HepG2 (cell line): ENCODE data around the gene ARL3. TPM values are rescaled to one million over a fixed set of nuclear protein-coding genes. Genes with fewer than 3 reads are reported as not detected.
"Not testable (repeated sequence)": the region's sequence is repeated elsewhere in the genome, so short reads cannot be mapped to it uniquely, and the experiment has no call there.

ENCODE experiments used
- ATAC-seq: fragments of 200-7000 bp; cut with Tn5 transposase; 3 replicates; pipeline ENCODE4 v1.9.1; 2020; ENCODE audit warnings: mild to moderate bottlenecking, moderate library complexity
- BruUV-seq: library from RNA; stranded (reverse); fragments of 400-500 nt; replicated peaks from 2 replicates; lab custom pipeline; 2021; lab: Mats Ljungman, UMichigan
- CTCF ChIA-PET: fragments of 300-600 bp; formaldehyde crosslinking; extraction: SDS; loops from one replicate; lab custom pipeline; 2021; ENCODE audit warnings: low total read pairs, inconsistent platforms, low intra/inter-chr PET ratio; lab: Yijun Ruan, JAX
- POLR2A ChIA-PET: fragments of 350-600 bp; sonication (Branson Sonifier 250); formaldehyde crosslinking; loops from one replicate; lab custom pipeline; 2020; ENCODE audit warnings: antibody characterized with exemption, inconsistent platforms; lab: Yijun Ruan, JAX
- DNase-seq: peaks from one replicate; pipeline ENCODE4 v3.0.0-alpha.2; 2015; ENCODE audit warnings: low spot score
- FAIRE-seq: peaks from 3 replicates; lab custom pipeline; 2011; peaks lifted over from hg19 to GRCh38; lab: Jason Lieb, UNC
- H2AFZ ChIP-seq: one replicate; pipeline ENCODE4 v1.6.1; 2011; ENCODE audit warnings: low read length, inconsistent platforms
- H3K27ac ChIP-seq: fragments of 300-600 bp; 3 replicates; pipeline ENCODE4 v1.8.0; 2011; ENCODE audit warnings: mixed run types, mild to moderate bottlenecking, mixed read lengths, low read length, inconsistent platforms; ENCODE audit not compliant: insufficient read depth; ENCODE audit errors: extremely low read length
- H3K27me3 ChIP-seq, 2 experiments: fragments of 200-600 bp in 1 of 2; 2 replicates in 1 of 2; 3 replicates in 1 of 2; pipeline versions ENCODE4 v1.6.0 to v1.8.0; 2011; ENCODE audit warnings: low read length in 2 of 2, mild to moderate bottlenecking in 2 of 2, moderate library complexity in 2 of 2, inconsistent platforms in 1 of 2; ENCODE audit not compliant: insufficient read depth in 2 of 2, control insufficient read depth in 1 of 2
- H3K36me3 ChIP-seq, 2 experiments: fragments of 200-600 bp in 1 of 2; replicated peaks in 1 of 2; 2 replicates in 1 of 2; 3 replicates in 1 of 2; pipeline versions ENCODE4 v1.5.1 to v1.8.0; 2011; ENCODE audit warnings: low read length in 2 of 2, inconsistent platforms in 1 of 2; ENCODE audit not compliant: insufficient read depth in 2 of 2, control insufficient read depth in 1 of 2
- H3K4me1 ChIP-seq: 2 replicates; pipeline ENCODE4 v1.5.1; 2012; ENCODE audit warnings: low read length, inconsistent platforms; ENCODE audit not compliant: insufficient read depth
- H3K4me2 ChIP-seq: 2 replicates; pipeline ENCODE4 v1.6.0; 2011; ENCODE audit warnings: low read depth, low read length, inconsistent platforms
- H3K4me3 ChIP-seq, 3 experiments: fragments of 200-600 bp in 1 of 3; sonication (generic), shearing (Covaris generic) in 1 of 3; replicated peaks in 1 of 3; 2 replicates each; pipeline ENCODE4 v1.5.1; 2011 to 2016; ENCODE audit warnings: low read length in 3 of 3, inconsistent platforms in 2 of 3, low read depth in 2 of 3, mild to moderate bottlenecking in 2 of 3, control low read depth in 1 of 3, mixed read lengths in 1 of 3; ENCODE audit not compliant: insufficient read depth in 1 of 3
- H3K79me2 ChIP-seq: one replicate; pipeline ENCODE4 v1.6.1; 2011; ENCODE audit warnings: low read length, inconsistent platforms; ENCODE audit not compliant: insufficient read depth
- H3K9ac ChIP-seq: 2 replicates; pipeline ENCODE4 v1.6.0; 2011; ENCODE audit warnings: mild to moderate bottlenecking, low read depth, low read length, inconsistent platforms; ENCODE audit not compliant: insufficient read depth
- H3K9me3 ChIP-seq: 2 replicates; pipeline ENCODE4 v1.5.1; 2012; ENCODE audit warnings: mild to moderate bottlenecking, low read length
- H4K20me1 ChIP-seq: 2 replicates; pipeline ENCODE4 v1.6.0; 2011; ENCODE audit warnings: inconsistent platforms, mild to moderate bottlenecking, low read length, moderate library complexity; ENCODE audit not compliant: insufficient read depth
- POLR2G ChIP-seq: fragments of 200-400 bp; formaldehyde crosslinking; IDR thresholded peaks from 2 replicates; pipeline ENCODE4 v1.6.1; 2018; ENCODE audit warnings: mild to moderate bottlenecking, low read depth, low read length, moderate library complexity
- ZNF678 ChIP-seq: sonication (generic); formaldehyde crosslinking; IDR thresholded peaks from 2 replicates; pipeline ENCODE4 v1.4.0; 2020; ENCODE audit warnings: mild to moderate bottlenecking, missing genetic modification reagents
- WGBS: methylation state at CpG from one replicate; pipeline ENCODE4 v1.1.6; 2017; ENCODE audit warnings: low lambda C conversion rate; 5-methylcytosine and 5-hydroxymethylcytosine counted together
- in situ Hi-C: cut with HindIII; loops from 2 replicates; pipeline ENCODE4 v1.10.0; 2017; ENCODE audit warnings: low pct_unique_long_range_greater_than_20kb; ENCODE audit not compliant: extremely low pct_ligation_motif_present
- intact Hi-C: fragments of 100-400 bp; cut with micrococcal nuclease; formaldehyde crosslinking; loops from one replicate; pipeline ENCODE4 v1.10.0; 2022; ENCODE audit not compliant: unreplicated experiment
- polyA plus RNA-seq, 8 experiments: library from polyadenylated mRNA; depleted of rRNA in 3 of 8; stranded (reverse) in 7 of 8; unstranded in 1 of 8; fragments of >200 nt; fragmentation: Illumina TruSeq in 4 of 8; extraction: Trizol in 4 of 8; gene quantifications; 2 replicates each; pipeline versions ENCODE4 v1.2.1 to v1.2.3, GENCODE V29; 2011 to 2016; ENCODE audit warnings: low read depth in 4 of 8, missing spikeins in 1 of 8, mixed read lengths in 1 of 8; ENCODE audit not compliant: insufficient read depth in 1 of 8
- total RNA-seq, 5 experiments: library from RNA; depleted of rRNA; stranded (reverse); fragments of >200 nt; fragmentation: Illumina TruSeq; extraction: Trizol; gene quantifications; 2 replicates each; pipeline ENCODE4 v1.2.3, GENCODE V29; 2016; ENCODE audit warnings: low read depth in 1 of 5

ARL3 gene
- total and polyA plus RNA-seq, 2 of the 13 experiments (the other 11 are each of a cell fraction or from before 2014, with no cell fraction given), result 5.2 to 6.6 TPM

DNA sequence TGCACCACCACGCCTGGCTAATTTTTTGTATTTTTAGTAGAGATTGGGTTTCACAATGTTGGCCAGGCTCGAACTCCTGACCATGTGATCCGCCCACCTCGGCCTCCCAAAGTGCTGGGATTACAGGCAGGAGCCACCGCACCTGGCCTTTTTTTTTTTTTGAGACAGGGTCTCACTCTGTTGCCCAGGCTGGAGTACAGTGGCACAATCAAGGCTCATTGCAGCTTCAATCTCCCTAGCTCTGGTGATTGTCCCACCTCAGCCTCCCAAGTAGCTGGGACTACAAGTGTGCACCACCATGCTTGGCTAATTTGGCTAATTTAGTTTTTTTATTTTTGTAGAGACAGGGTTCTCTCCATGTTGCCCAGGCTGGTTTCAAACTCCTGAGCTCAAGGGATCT, 28.1 kb upstream of the ARL3 start:
- H3K4me3 ChIP-seq, H3K4me2 ChIP-seq, ATAC-seq, H3K36me3 ChIP-seq, BruUV-seq, H3K9ac ChIP-seq, H3K27me3 ChIP-seq, H4K20me1 ChIP-seq, FAIRE-seq, DNase-seq, H3K27ac ChIP-seq, CTCF ChIA-PET, H3K9me3 ChIP-seq, H2AFZ ChIP-seq: not testable (repeated sequence)
- Histone ChIP-seq H3K79me2 (peaks cover 22% of the 10 kb centered on the region), H3K4me1 (peaks cover 35% of the 10 kb centered on the region)
- 98% methylated on average over 5 of the region's 5 CpGs for WGBS
- in situ Hi-C loops (loop anchor here (10.0 to 25.0 kb wide), 2 partner anchors 72 to 320 kb away; no protein-coding TSS in a partner anchor), intact Hi-C loops (loop anchor here (2.0 to 5.0 kb wide), 3 partner anchors 28 to 72 kb away; partner anchors contain the start of genes ARL3 and SFXN2)
- POLR2A ChIA-PET, result interaction anchor here (1.5 to 3.0 kb wide), 3 partner anchors 28 to 82 kb away, joined by 4 to 25 read pairs (median 12); partner anchors contain the start of genes ARL3 and SFXN2

DNA sequence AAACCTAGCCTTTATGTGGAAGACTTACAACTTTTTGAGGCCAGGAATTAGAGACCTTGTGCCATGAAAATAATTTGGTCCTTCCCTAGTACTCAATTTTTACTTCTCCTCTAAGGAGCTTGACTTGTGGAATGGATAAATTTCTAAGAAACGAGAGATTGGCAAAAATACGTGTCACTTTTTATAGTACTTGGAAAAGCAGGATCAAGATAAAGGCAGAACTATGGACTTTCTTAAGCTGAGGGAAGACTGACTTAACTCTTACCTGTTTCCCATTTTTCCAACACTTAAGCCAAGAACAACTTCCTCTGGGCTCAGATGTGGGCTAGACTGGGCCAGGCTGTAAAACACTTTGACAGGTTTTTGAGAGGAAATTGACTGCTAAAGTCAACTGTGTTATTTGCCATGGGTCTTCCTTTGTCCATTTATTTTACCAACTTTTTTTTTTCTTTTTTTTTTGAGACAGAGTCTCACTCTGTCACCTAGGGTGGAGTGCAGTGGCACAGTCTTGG, 27.6 kb upstream of the ARL3 start:
- peaks cover 0 to 4% of the 10 kb centered on the region in 2 experiments; a peak in 1 of 5 replicates for H3K36me3 ChIP-seq
- H3K4me3 ChIP-seq, result no peak overlapping the region
- no TSS peak for BruUV-seq
- no peak overlapping the region for H2AFZ ChIP-seq
- H4K20me1 ChIP-seq, result no peaks in the 10 kb centered on the region
- H3K27me3 ChIP-seq, result no peaks in the 10 kb centered on the region; a peak in 1 of 5 replicates
- no peak overlapping the region for H3K9ac ChIP-seq
- FAIRE-seq (no peak), ATAC-seq (no peak), DNase-seq (no peak)
- in situ Hi-C loops (loop anchor here (10.0 to 25.0 kb wide), 2 partner anchors 73 to 321 kb away; no protein-coding TSS in a partner anchor), intact Hi-C loops (loop anchor here (2.0 to 5.0 kb wide), 3 partner anchors 27 to 73 kb away; partner anchors contain the start of genes ARL3 and SFXN2)
- H3K27ac ChIP-seq, result no peak overlapping the region
- no peak overlapping the region for H3K4me2 ChIP-seq
- peaks cover 22% of the 10 kb centered on the region for H3K79me2 ChIP-seq
- POLR2A ChIA-PET, result interaction anchor here (1.4 to 1.5 kb wide), 2 partner anchors 28 kb away, joined by 4 read pairs; partner anchors contain the start of gene ARL3
- peaks cover 32% of the 10 kb centered on the region for H3K4me1 ChIP-seq
- CTCF ChIA-PET, result no interaction called here
- TF ChIP-seq ZNF678 (CRISPR knock-in tag), result no peak
- peak; percentile 27; the same call in 1 of the 2 replicates for TF ChIP-seq POLR2G
- WGBS, result 98% methylated on average over 2 of the region's 2 CpGs
- H3K9me3 ChIP-seq, result no peaks in the 10 kb centered on the region
